PC-9 (cell line): ENCODE data around the gene DDO.

ENCODE experiments used
- EZH2 ChIP-seq: fragments of 200-600 bp; sonication (generic); IDR thresholded peaks from 2 replicates; pipeline ENCODE4 v1.8.0; 2017; ENCODE audit warnings: antibody characterized with exemption, low read depth
- TF ChIP-seq, protein P1 (sequence below): fragments of 200-600 bp; sonication (generic); conservative IDR thresholded peaks from 2 replicates; pipeline ENCODE4 v1.6.1; 2017; ENCODE audit warnings: mixed run types, antibody characterized with exemption, mild to moderate bottlenecking, moderate library complexity

DNA sequence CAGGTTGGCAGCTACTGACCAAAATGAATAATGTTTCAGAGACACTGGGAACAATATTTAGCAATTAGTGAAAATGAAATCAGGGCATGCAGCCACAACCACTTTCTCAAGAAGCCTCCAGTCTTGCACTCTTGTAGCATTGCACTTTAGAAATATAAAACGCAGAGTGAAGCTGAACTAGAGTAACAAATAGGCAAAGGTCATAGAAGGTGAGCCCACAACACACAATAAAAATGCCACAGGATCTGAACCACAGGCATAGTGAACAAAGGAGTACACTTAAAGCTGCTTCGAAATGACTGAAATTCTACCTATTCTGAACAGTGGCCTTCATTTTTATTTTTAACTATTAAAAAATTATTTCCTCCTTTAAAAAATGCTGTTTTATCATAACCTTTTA lies 25.0 kb downstream of the DDO start:
- no peak for TF ChIP-seq EZH2
- TF ChIP-seq, protein P1, sequence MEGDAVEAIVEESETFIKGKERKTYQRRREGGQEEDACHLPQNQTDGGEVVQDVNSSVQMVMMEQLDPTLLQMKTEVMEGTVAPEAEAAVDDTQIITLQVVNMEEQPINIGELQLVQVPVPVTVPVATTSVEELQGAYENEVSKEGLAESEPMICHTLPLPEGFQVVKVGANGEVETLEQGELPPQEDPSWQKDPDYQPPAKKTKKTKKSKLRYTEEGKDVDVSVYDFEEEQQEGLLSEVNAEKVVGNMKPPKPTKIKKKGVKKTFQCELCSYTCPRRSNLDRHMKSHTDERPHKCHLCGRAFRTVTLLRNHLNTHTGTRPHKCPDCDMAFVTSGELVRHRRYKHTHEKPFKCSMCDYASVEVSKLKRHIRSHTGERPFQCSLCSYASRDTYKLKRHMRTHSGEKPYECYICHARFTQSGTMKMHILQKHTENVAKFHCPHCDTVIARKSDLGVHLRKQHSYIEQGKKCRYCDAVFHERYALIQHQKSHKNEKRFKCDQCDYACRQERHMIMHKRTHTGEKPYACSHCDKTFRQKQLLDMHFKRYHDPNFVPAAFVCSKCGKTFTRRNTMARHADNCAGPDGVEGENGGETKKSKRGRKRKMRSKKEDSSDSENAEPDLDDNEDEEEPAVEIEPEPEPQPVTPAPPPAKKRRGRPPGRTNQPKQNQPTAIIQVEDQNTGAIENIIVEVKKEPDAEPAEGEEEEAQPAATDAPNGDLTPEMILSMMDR: no peak
